Measurements from ENCODE around the gene CDX1. TPM values are rescaled to one million over a fixed set of nuclear protein-coding genes. Genes with fewer than 3 reads are reported as not detected.
A peak's percentile ranks its signal among the peaks of the same experiment; 100 is the strongest.

CDX1 gene
- total and polyA plus RNA-seq, 12 donors = 0.11 to 0.32 (median 0.23) TPM; not detected in 7

GRCh38 chr5:150144246-150144801 is 22.3 kb upstream of the CDX1 start:
- DNase-seq = peak; percentile 46 to 81 (median 71)
- WGBS, 4 donors = 45 to 56% (median 54%) methylated on average over 8 to 14 of the region's 14 CpGs
- peak overlapping the region in 4 of 5 donors; percentile 29 to 92 (median 74) for H3K27ac ChIP-seq
- TF ChIP-seq POLR2A (IDR thresholded peaks at IDR 0.05) (no peak), CTCF (IDR thresholded peaks at IDR 0.05) (no peak)
- no peak overlapping the region for H3K4me3 ChIP-seq
- intact Hi-C loops (cut with DNase I) = no loop called here
- H3K36me3 ChIP-seq (replicated peaks in 1 of 2) = no peaks in the 10 kb centered on the region
- H3K27me3 ChIP-seq = no peaks in the 10 kb centered on the region
- H3K4me1 ChIP-seq (replicated peaks in 1 of 2) = peaks cover 8 to 60% of the 10 kb centered on the region in 2 donors
- H3K9me3 ChIP-seq (replicated peaks in 1 of 3) = no peaks in the 10 kb centered on the region

DNA sequence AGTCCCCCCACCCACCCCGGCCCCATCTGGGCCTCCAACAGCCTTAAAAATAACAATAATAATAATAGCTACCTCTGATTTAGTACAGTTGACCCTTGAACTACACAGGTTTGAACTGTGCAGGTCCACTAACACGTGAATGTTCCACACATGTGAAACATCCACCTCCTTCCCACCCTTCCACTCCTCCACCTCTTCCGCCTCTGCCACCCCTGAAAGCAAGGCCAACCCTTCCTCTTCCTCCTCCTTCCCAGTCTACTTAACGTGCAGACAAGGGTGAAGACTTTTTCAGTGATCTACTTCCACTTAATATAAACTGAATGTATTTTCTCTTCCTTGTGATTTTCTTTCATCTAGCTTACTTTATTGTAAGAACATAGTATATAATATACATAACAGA is 21.7 kb upstream of the CDX1 start:
- WGBS, 4 donors = 49 to 58% (median 51%) methylated on average over 4 of the region's 4 CpGs
- no peaks in the 10 kb centered on the region for H3K27me3 ChIP-seq
- no peaks in the 10 kb centered on the region for H3K36me3 ChIP-seq (replicated peaks in 1 of 2)
- DNase-seq = no peak
- intact Hi-C loops (cut with DNase I) = no loop called here
- H3K9me3 ChIP-seq (replicated peaks in 1 of 3) = no peaks in the 10 kb centered on the region
- H3K27ac ChIP-seq = peak overlapping the region in 3 of 5 donors; percentile 17 to 92 (median 82)
- no peak overlapping the region for H3K4me3 ChIP-seq
- no peak for TF ChIP-seq CTCF (IDR thresholded peaks at IDR 0.05)
- TF ChIP-seq POLR2A (IDR thresholded peaks at IDR 0.05) = no peak
- peaks cover 8 to 57% of the 10 kb centered on the region in 2 donors for H3K4me1 ChIP-seq (replicated peaks in 1 of 2)

DNA sequence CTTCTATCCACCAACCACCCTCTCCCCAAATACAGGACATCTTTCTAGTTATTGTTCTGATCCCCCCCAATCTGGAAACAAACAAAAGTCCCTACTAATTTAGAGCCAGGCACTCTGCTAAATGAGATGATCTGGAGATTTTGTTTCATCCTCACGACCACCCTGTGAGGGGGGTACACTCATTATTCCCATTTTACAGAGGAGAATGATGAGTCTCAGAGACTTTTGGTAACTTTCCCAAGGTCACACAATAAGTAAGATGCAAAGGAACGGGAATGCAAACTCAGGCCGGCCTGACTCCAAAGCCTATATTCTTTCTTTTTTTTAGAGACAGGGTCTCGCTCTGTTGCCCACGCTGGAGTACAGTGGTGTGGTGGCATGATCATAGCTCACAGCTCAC is 20.3 kb upstream of the CDX1 start:
- H3K27me3 ChIP-seq = no peaks in the 10 kb centered on the region
- H3K9me3 ChIP-seq (replicated peaks in 1 of 3) = no peaks in the 10 kb centered on the region
- peak overlapping the region in 3 of 5 donors; percentile 11 to 92 (median 82) for H3K27ac ChIP-seq
- intact Hi-C loops (cut with DNase I) = no loop called here
- 73 to 83% (median 78%) methylated on average over 4 to 5 of the region's 5 CpGs for WGBS, 4 donors
- H3K4me3 ChIP-seq = no peak overlapping the region
- DNase-seq = no peak
- H3K4me1 ChIP-seq (replicated peaks in 1 of 2) = peaks cover 8 to 44% of the 10 kb centered on the region in 2 donors
- TF ChIP-seq POLR2A (IDR thresholded peaks at IDR 0.05) = no peak
- no peak for TF ChIP-seq CTCF (IDR thresholded peaks at IDR 0.05)
- H3K36me3 ChIP-seq (replicated peaks in 1 of 2) = no peaks in the 10 kb centered on the region

- intact Hi-C loops (cut with DNase I) = no loop called here
- TF ChIP-seq POLR2A (IDR thresholded peaks at IDR 0.05) = no peak
- no peak for TF ChIP-seq CTCF (IDR thresholded peaks at IDR 0.05)
- DNase-seq = no peak
- no peaks in the 10 kb centered on the region for H3K27me3 ChIP-seq
- H3K9me3 ChIP-seq (replicated peaks in 1 of 3) = no peaks in the 10 kb centered on the region
- H3K4me1 ChIP-seq (replicated peaks in 1 of 2) = peaks cover 8 to 39% of the 10 kb centered on the region in 2 donors
- no peak overlapping the region for H3K4me3 ChIP-seq
- H3K36me3 ChIP-seq (replicated peaks in 1 of 2) = no peaks in the 10 kb centered on the region
- peak overlapping the region in 2 of 5 donors; percentile 54 to 56 for H3K27ac ChIP-seq
- 74 to 83% (median 77%) methylated on average over 6 to 14 of the region's 14 CpGs for WGBS, 4 donors
Observed at GRCh38 chr5:150146862-150147601, 19.5 kb upstream of the CDX1 start.

All from adrenal gland (tissue), 12 donors.